HG02642 (cell line): Measurements from ENCODE around the gene ALX3.
"Not testable (repeated sequence)": the region's sequence is repeated elsewhere in the genome, so short reads cannot be mapped to it uniquely, and the experiment has no call there.

Experiments
- ATAC-seq: cut with Tn5 transposase; IDR thresholded peaks from one replicate; pipeline ENCODE4 v1.9.1; 2021; ENCODE audit warnings: mild to moderate bottlenecking; ENCODE audit not compliant: unreplicated experiment, poor library complexity

ALX3 gene

DNA sequence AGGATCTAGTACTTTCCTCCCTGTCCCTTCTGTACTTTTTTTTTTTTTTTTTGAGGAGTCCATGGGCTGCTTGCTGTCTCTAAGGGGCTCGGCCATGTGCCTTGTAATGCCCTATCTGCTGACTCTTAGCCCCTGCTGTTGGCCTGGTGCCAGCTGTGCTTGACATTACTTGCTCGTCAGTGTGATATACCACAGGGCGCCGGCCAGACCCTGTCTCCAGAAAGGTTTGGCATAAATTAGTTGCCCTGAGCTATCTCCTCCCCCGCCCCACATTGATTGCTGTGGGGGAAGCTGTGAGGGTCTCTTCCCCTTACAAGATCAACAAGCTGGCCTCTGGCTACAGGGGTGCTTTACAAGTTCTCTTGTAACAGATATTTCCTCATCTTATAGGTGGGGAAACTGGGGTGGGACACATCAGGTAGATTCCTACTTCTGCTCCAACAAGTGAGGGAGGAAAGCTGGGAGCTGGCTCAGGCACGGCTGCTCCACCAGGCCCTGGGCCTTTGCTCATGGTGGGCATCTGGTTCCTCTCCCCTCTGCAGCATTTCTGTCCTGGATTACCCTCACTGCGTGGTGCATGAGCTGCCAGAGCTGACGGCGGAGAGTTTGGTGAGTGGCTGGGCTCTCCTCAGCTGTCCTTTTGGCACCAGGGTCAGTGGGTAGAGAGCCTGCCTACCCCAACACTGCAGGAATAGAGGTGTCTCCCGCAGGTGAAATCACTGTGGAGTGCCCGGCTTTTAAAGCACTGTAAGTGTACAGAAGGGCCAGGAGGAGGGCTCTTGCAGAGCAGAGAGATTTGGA, 20.5 kb downstream of the ALX3 start:
- ATAC-seq, result no peak

DNA sequence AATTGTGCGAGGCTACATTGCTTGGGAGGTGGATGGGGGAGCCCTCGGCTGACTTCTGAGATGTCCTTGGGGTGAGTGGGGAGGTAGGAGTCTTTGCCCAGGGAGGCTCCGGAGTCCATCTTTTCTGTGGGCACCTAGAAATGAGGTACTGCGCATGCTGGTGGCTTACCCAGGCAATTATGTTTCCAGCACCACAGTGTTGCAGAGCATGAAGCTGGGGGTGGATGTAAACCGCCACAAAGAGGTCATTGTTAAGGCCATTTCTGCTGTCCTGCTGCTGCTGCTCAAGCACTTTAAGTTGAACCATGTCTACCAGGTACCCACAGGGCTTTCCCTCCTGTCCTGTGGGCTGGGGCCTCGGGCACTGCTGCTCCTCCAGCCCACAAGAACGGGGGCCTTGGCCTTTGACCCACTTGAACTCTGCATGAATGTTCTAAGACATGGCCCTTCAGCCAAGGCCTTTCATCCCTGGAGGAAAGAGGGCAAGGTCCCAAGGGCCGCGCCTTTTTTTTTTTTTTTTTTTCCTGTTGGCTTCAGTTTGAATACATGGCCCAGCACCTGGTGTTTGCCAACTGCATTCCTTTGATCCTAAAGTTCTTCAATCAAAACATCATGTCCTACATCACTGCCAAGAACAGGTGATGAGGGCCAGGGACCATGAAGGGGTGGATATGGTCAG, 21.4 kb downstream of the ALX3 start:
- ATAC-seq, result no peak

DNA sequence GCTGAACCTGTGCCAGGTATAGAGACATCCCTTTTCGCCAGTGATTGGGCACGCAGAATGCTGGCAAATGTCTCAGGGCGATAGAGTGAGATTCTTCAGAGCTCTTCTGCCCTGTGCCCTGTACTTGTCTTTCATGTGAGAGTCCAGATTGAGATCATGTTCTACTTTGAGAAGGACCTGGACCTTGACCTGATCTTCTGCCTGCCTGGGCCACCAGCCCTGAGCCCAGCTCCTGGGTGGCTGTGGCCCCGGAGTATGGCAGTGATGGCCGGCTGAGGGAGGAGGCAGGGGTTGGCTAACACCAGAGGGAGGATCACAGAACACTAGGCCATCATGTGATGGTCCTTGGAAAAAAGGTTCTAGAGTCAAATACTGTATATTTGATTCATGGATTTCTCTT, 22.2 kb downstream of the ALX3 start:
- ATAC-seq, result no peak

DNA sequence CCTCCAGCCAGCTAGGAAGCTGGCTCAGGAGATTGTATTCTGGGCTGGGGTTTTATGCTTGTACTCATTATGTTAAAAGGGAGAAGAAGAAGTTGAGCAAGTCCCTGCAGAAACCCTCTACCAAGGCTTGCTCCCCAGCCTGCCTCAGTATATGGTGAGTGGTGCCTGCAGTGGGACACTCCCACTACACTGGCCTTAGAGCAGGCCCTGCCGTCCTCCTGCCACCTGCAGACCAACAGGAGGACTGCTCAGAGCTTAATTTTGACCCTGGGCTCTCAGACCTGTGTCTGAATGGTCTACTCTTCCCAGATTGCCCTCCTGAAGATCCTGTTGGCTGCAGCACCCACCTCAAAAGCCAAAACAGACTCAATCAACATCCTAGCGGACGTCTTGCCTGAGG, 23.0 kb downstream of the ALX3 start:
- no peak for ATAC-seq

DNA sequence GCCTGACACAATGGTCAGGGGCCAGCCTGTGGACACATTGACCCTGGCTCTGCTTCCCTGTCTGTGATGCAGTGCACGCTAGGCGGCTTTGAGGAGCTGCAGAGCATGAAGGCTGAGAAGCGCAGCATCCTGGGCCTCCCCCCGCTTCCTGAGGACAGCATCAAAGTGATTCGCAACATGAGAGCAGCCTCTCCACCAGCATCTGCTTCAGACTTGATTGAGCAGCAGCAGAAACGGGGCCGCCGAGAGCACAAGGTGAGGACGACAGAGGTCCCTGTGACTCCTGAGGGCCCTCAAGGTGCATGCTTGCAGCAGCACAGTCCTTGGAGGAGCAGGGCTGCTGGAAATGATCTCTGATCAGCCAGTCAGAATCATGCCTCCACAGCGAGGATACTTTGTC, 27.5 kb downstream of the ALX3 start:
- no peak for ATAC-seq

DNA sequence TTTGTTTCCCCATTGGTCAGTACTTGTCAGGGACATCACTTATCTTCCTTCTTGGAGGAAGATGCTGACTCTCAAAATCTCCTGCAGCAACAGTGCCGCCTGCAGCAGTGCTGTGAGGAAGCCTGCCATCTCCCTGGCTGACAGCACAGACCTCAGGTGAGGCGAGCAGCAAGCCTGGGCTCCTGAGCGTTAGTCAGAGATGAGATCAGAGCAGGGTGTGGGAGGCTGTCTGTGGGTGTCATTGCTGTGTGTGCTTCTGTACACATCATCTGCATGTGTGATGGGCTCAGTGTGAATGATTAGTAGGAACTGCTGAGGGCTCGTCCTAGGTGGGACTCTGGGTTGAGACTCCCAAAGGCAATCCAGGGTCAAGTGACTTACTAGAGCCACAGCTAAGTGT, 29.9 kb downstream of the ALX3 start:
- ATAC-seq, result no peak

DNA sequence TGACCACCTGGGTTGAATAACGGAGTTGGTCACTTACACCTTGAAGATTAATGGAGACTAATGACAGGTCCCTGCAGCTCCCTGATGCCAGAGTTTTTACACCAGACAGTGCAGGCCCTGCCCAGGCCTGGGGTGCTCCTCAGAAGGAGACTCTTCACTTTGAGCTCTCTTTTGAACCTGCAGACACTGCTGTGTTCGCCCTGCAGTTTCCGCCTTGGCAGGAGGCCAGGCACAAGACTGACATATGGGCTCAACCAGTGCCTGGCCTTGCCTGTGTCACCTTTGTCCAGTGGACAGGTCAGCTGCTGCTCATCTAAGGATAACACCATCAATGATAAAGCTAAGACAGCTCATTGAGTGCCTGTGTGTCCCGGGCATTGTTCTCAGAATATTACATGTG, 30.8 kb downstream of the ALX3 start:
- no peak for ATAC-seq

DNA sequence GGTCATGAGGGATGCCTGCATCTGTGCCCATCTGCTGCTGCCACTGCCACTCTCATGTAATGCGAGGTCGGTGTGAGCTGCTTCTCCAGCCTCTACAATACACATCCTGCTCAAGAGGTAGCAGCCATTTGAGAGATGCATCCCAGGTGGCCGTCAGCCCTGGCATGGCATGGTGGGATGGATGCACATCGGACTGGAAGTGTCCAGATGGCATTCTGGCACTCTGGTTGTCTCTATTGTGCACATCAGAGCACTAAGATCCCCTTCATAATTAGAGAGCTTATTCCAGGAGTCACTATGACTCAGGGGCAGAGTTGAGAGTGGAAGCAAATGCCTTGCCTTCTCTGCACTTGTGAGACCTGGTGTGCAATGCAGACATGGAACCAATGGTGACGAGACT, 32.2 kb downstream of the ALX3 start:
- no peak for ATAC-seq

DNA sequence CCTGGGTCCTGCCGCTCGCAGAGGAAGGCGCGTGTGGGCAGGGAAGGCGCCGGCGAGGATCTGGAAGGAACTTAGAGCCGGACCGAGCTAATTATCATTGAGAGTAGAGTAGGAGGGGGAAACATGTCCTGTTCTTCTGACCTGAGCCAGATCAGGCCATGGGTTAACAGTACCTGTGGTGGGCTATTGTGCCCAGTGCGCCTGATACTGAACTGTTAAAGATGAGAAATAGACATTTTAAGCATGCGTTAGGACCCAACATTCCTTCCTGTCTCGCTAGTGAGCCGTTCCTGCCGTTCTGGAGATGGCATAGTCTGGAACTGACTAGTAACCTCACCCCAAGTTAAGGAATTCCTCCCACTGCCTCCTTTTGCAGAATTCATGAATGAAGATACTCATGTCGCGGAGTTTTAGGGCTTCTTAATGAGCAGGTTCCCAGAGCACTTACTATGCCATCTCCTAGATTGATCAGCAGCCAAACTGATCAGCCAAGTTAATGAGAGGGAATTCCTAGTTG, 35.2 kb downstream of the ALX3 start:
- no peak for ATAC-seq

DNA sequence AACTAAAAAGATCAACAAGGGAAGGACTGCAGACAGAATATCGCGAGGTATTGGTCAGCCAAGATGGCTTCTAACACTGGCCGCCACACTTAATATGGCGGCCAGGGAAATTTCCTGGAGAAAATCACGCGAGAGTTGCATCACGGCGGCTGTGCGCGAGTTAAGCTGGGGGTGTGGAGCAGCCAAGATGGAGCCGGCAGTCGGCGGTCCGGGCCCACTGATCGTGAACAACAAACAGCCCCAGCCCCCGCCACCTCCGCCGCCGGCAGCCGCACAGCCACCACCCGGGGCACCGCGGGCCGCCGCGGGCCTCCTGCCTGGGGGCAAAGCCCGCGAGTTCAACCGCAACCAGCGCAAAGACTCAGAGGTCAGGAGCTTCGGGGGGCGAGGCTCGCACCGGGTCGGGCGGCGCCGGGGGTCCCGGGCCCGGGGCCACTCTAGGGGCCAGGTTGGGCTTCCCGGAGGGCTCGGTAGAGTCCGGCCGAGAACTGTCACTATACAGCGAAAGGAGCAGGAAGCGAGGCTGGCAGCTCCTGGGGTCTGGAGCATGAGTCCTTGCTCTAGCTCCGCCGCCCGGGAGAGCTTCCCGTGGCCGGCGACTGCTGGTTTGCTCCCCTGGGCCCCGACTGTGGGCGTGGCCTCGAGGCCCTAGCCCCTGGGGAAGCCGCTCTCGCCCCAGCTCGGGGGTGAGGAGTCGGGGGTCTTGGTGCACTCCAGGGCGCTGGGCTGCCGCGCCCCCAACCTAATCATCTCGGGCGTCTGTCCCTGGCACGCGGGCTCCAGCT, 35.8 kb downstream of the ALX3 start, which contains the start of gene STRIP1:
TSS of gene STRIP1 (plus strand) at position 174 of the 785 bp plus-strand sequence. CDS start at position 188, 14 bp downstream.
- peak; percentile 88 for ATAC-seq

DNA sequence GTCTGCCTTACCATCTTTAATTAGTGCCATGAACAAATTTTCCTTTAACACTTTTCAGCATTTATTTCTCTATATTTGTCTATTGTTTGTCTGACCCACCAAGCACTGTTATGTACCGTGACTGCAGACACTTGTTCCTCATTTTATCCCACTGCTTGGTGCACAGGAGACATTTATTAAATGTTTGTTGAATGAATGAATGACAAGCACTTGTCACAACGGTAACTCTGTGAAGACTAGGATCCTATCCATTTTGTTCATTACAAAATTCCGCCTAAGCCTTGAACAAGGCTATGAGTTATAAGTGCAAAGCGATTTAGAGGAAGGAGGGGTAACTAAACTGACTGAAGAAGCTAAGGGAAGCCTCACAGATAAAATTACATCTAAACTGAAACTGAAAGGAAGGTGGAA, 36.4 kb downstream of the ALX3 start:
- ATAC-seq, result no peak

DNA sequence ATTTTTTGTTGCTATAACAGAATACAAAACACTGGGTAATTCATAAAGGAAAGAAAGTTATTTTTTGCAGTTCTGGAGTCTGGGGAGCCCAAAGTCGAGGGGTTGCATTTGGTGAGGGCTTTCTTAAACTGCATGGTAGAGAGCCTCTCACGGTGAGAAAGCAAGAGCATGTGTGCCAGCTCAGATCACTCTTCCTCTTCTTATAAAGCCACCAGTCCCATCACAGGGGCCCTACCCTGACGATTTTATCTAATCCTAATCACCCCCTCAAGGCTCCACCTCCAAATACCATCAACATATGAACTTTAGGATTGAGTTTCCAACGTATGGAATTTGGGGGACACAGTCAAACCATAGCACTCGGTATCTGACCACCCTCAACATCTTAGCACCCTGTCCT, 37.1 kb downstream of the ALX3 start:
- ATAC-seq, result no peak

DNA sequence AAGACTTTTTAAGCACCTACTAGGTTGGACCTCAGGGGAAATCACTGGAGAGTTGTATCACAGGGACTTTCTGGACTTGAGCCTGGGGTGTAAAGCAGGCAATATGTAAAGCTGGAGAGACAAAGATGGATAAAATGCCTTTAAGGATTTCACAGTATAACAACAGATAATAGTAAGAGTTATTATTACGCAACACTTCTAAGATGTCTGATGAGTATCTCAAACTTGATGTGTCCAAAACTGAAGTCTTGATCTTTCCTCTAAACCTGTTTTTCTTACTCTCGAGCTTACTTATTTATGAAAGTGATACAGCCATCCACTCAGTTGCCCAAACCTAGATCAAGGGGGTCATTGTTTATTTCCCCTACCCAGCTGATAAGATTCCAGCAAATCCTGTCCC, 38.1 kb downstream of the ALX3 start:
- no peak for ATAC-seq

DNA sequence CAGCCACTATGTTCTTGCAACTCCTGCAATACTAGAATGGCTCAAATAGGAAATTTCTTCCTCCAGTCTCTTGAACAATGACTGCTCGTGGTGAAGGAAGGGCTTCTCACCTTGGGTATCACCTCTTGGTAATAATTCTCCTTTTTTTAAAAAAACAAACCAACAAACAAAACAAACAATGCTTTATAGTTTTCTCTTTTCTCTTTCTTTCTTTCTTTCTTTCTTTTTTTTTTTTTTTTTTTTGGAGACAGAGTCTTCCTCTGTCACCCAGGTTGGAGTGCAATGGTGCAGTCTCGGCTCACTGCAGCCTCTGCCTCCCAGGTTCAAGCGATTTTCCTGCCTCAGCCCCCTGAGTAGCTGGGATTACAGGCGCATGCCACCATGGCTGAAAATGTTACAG, 39.8 kb downstream of the ALX3 start:
- ATAC-seq, result not testable (repeated sequence)

DNA sequence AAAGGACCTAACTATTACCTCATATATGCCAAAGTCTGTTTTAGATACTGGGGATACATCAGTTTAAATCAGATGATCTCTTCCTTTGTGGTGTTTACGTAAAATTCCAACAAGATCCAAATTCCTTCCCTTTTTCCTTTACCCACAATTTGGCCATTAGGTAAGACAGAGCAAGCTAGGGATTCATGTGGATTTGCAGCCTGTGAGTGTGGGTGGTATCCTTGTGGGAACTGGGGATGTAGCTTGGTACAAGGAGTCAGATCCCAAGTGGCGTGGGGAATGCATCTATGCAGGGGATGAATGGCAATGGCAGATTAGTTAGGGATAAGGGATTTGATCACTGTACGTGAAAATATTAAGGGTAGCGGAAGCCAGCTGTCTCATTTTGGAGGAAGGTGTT, 45.9 kb downstream of the ALX3 start:
- ATAC-seq, result no peak

DNA sequence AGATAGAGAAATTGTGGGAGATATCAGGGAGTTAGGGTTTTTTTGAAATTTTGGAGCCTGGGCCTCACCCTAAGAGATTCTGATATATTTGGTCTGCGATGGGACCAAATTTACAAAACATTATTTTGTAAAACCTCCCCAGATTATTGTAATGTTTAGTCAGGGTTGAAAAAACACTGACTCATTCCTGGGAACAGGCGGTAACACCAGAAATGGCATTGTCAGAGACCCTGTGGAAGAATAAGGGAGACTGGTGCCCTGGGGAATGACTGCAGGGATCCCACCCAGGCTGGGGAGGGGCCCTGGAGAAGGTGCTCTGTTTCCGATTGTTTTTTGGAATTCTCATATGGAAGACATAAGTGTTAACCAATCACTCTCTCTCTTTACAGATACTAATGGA, 49.2 kb downstream of the ALX3 start:
- ATAC-seq, result no peak

DNA sequence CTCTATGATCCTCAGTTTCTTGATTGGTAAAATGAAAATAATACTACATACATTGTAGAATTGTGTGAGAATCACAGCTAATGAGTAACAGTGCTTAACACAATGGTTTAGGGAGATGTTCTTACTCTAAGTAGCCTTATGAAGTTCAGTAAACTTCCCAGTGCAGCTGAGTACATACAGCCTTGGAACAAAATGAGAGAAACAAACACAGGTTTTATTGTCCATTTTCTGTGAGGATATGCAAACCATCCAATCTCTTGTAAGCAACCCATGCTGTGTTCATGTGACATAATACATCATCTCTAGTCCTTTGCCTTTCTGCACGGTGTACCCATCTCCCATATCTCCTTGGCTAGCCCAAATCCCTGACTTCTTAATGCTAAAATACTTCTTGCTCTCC, 50.7 kb downstream of the ALX3 start:
- no peak for ATAC-seq

DNA sequence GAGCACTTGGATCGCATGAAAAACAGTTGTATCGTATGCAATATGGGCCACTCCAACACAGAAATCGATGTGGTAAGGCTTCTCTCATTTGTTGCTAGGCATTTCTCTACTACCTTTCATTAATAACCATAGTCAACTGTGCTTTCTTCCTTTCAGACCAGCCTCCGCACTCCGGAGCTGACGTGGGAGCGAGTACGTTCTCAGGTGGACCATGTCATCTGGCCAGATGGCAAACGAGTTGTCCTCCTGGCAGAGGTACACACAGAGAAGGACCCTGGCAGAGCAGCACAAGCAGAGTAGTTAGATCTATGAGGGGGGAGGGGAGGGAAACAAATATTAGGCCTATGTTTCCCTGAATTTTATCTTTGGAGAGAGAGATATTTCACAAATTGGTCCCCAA, 52.1 kb downstream of the ALX3 start:
- ATAC-seq, result no peak

DNA sequence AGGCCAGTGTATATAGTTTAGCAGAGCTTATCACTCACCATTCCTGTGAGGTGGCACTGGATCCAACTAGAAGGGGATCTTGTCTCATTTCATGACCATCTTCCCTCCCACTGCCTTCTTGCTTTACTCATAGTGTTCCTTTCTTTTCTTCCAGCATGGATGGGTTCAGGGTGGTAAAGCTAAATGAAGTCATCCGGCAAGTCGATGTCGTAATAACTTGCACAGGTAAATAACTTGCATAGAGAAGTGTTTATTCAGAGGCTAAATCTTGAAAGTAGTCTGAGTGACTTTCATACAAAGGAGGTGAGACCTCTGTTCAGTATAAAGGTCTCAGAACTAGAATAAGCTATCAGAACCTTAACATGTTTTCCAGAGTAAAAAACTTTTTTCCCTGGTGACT, 52.7 kb downstream of the ALX3 start:
- ATAC-seq, result no peak

DNA sequence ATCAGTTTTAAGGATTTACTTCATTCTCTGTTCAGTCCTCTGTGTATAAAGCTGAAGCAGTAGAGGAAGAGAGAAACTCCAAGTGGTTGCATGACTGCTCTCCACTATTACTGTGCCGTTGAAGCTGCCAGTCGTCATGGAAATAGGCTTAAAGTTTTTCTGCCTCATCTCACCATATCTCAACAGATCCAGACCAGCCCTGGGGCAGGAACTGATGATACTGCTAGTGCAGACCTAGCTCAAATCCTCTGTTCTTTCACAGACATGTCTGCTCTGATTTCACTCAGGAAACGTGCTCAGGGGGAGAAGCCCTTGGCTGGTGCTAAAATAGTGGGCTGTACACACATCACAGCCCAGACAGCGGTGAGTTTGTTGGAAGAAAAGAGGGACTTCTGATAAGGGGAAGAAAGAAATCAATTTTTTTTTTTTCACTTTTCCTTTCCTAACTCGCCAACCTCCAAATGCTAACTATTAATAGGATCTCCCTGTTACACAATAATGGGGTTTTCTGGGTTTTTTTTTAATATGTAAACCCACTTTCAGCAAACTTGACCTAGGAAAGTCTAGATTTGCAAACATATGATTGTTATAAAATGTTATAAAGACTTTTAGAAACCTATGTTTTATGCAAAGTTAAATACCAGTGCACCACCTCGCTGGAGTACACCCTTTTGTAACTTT, 58.2 kb downstream of the ALX3 start:
- ATAC-seq, result peak; percentile 65
